WTC11 (cell line): Measurements from ENCODE around the gene TRIM62. TPM values are rescaled to one million over a fixed set of nuclear protein-coding genes. Genes with fewer than 3 reads are reported as not detected.

Experiments used
- ATAC-seq: fragments of 200-7000 bp; cut with Tn5 transposase; 2 replicates; pipeline ENCODE4 v1.10.0; 2021; ENCODE audit warnings: mild to moderate bottlenecking, moderate library complexity
- Bru-seq: library from RNA; stranded (reverse); fragments of 400-500 nt; gene quantifications from one replicate; lab custom pipeline; 2021; lab: Mats Ljungman, UMichigan
- CTCF ChIA-PET: fragments of 300-600 bp; sonication (Branson Sonifier 250); formaldehyde crosslinking; loops from one replicate; lab custom pipeline; 2021; ENCODE audit warnings: antibody characterized with exemption; lab: Charles Lee
- POLR2A ChIA-PET: fragments of 350-600 bp; sonication (Branson Sonifier 250); formaldehyde crosslinking; loops from one replicate; lab custom pipeline; 2021; ENCODE audit warnings: antibody characterized with exemption; lab: Charles Lee
- DNase-seq: peaks from one replicate; pipeline ENCODE4 v3.0.0; 2021; ENCODE audit warnings: low spot score
- H3K27ac Mint-ChIP-seq: 2 replicates; pipeline ENCODE4 v1.8.0; 2021; ENCODE audit warnings: mixed read lengths
- H3K27me3 Mint-ChIP-seq: 2 replicates; pipeline ENCODE4 v1.8.0; 2021; ENCODE audit warnings: low read depth, mild to moderate bottlenecking, moderate library complexity, mixed read lengths
- H3K36me3 Mint-ChIP-seq: 2 replicates; pipeline ENCODE4 v1.8.0; 2021; ENCODE audit warnings: mixed read lengths
- H3K4me1 Mint-ChIP-seq: 2 replicates; pipeline ENCODE4 v1.8.0; 2022; ENCODE audit warnings: mixed read lengths
- H3K4me3 Mint-ChIP-seq: 2 replicates; pipeline ENCODE4 v1.8.0; 2021; ENCODE audit warnings: mild to moderate bottlenecking, moderate library complexity, mixed read lengths
- H3K9me3 Mint-ChIP-seq: 2 replicates; pipeline ENCODE4 v1.8.0; 2021; ENCODE audit warnings: mixed read lengths
- ARID4B ChIP-seq: sonication (generic); formaldehyde crosslinking; IDR thresholded peaks from 2 replicates; pipeline ENCODE4 v1.8.0; 2023; ENCODE audit warnings: missing genetic modification reagents, mild to moderate bottlenecking, borderline replicate concordance
- JAZF1 ChIP-seq: fragments of 250-450 bp; sonication (Bioruptor Pico); IDR thresholded peaks from 2 replicates; pipeline ENCODE4 v1.9.0; 2021; ENCODE audit warnings: moderate library complexity, mild to moderate bottlenecking, inconsistent platforms
- MAX ChIP-seq: sonication (generic); formaldehyde crosslinking; IDR thresholded peaks from 2 replicates; pipeline ENCODE4 v1.8.0; 2022; ENCODE audit warnings: mild to moderate bottlenecking, missing genetic modification reagents
- NFE2L1 ChIP-seq: sonication (generic); formaldehyde crosslinking; IDR thresholded peaks from 2 replicates; pipeline ENCODE4 v1.8.1; 2023; ENCODE audit warnings: missing genetic modification reagents
- PRDM15 ChIP-seq: sonication (generic); formaldehyde crosslinking; IDR thresholded peaks from 2 replicates; pipeline ENCODE4 v1.8.0; 2022; ENCODE audit warnings: missing genetic modification reagents
- SP1 ChIP-seq: sonication (generic); formaldehyde crosslinking; conservative IDR thresholded peaks from 2 replicates; pipeline ENCODE4 v1.8.1; 2022; ENCODE audit warnings: missing genetic modification reagents
- STAT6 ChIP-seq: sonication (generic); formaldehyde crosslinking; conservative IDR thresholded peaks from 2 replicates; pipeline ENCODE4 v1.8.1; 2023; ENCODE audit warnings: mild to moderate bottlenecking, low read depth, missing genetic modification reagents, moderate library complexity
- USF2 ChIP-seq: sonication (generic); formaldehyde crosslinking; IDR thresholded peaks from 2 replicates; pipeline ENCODE4 v1.8.1; 2023; ENCODE audit warnings: mild to moderate bottlenecking, missing genetic modification reagents, moderate library complexity
- ZBTB43 ChIP-seq: sonication (generic); formaldehyde crosslinking; IDR thresholded peaks from 2 replicates; pipeline ENCODE4 v1.8.1; 2023; ENCODE audit warnings: mild to moderate bottlenecking, missing genetic modification reagents
- ZMAT4 ChIP-seq: fragments of 250-450 bp; sonication (Bioruptor Pico); IDR thresholded peaks from 2 replicates; pipeline ENCODE4 v1.9.0; 2021; ENCODE audit warnings: mild to moderate bottlenecking
- ZNF671 ChIP-seq: fragments of 250-450 bp; sonication (Bioruptor Pico); IDR thresholded peaks from 2 replicates; pipeline ENCODE4 v1.8.0; 2021; ENCODE audit warnings: mild to moderate bottlenecking
- long read RNA-seq, 3 experiments: library from RNA in 1 of 3; library from capped mRNA in 1 of 3; library from polyadenylated mRNA in 1 of 3; unstranded in 2 of 3; stranded (forward) in 1 of 3; transcript quantifications; one replicate each; pipeline ENCODE4 v2.0.0, GENCODE V29; 2021
- total RNA-seq: library from RNA; stranded (reverse); gene quantifications from 3 replicates; pipeline ENCODE4 v1.2.3, GENCODE V29; 2021

TRIM62 gene
- total RNA-seq (10.7 to 13.6 TPM (median 11.0 TPM) in 3 replicates), Bru-seq, nascent RNA (percentile 62 among the genes with signal in this experiment)
- long read RNA-seq, experiment 1, transcript TRIM62-201 (5 exons, 3,437 nt): major isoform, 59 of 82 reads
- long read RNA-seq, experiment 1, partial matches to known transcripts: 3 of 82 reads
- long read RNA-seq, experiment 1, other reads (novel, unspliced or antisense): 20 of 82 reads
- long read RNA-seq, experiment 2, transcript TRIM62-201 (5 exons, 3,437 nt): major isoform, 10 of 19 reads
- long read RNA-seq, experiment 2, partial matches to known transcripts: 1 of 19 reads
- long read RNA-seq, experiment 2, other reads (novel, unspliced or antisense): 8 of 19 reads
- long read RNA-seq, experiment 3, partial matches to known transcripts: 1 of 1 reads
- long read RNA-seq, experiment 3, other reads (novel, unspliced or antisense): 0 of 1 reads

GRCh38 chr1:33181921-33182341 lies at the start of gene TRIM62:
TRIM62 (minus strand) TSS chr1:33182043; CDS start chr1:33181432, 611 bp downstream.
- H3K36me3 Mint-ChIP-seq: no peaks in the 10 kb centered on the region
- H3K4me1 Mint-ChIP-seq: peaks cover 24% of the 10 kb centered on the region
- POLR2A ChIA-PET: interaction anchor here (0.6 to 2.2 kb wide), 7 partner anchors 9 to 73 kb away, joined by 3 to 16 read pairs (median 4); no protein-coding TSS in a partner anchor
- ATAC-seq (peak; percentile 60), DNase-seq (peak; percentile 77)
- peaks cover 8% of the 10 kb centered on the region for H3K27me3 Mint-ChIP-seq
- peak within 1 kb of the TSS; percentile 79 for H3K4me3 Mint-ChIP-seq
- H3K9me3 Mint-ChIP-seq: no peaks in the 10 kb centered on the region
- H3K27ac Mint-ChIP-seq: peak within 1 kb of the TSS; percentile 60; the same call in 1 of the 2 replicates
- CTCF ChIA-PET: interaction anchor here (0.6 to 3.4 kb wide), 23 partner anchors 9 to 661 kb away, joined by 3 to 33 read pairs (median 4); no protein-coding TSS in a partner anchor
- no peak for TF ChIP-seq JAZF1 (CRISPR knock-in tag)
- no peak for TF ChIP-seq MAX (CRISPR knock-in tag)
- TF ChIP-seq ZNF671 (CRISPR knock-in tag): no peak
- TF ChIP-seq NFE2L1 (CRISPR knock-in tag): no peak
- peak; percentile 35; the same call in 1 of the 2 replicates for TF ChIP-seq PRDM15
- no peak for TF ChIP-seq ZBTB43 (CRISPR knock-in tag)
- no peak for TF ChIP-seq STAT6 (CRISPR knock-in tag)
- no peak for TF ChIP-seq ZMAT4 (CRISPR knock-in tag)
- TF ChIP-seq SP1 (CRISPR knock-in tag): peak; percentile 96
- 0 out of 2 replicates have a peak, but pooled peaks have one; percentile 5 for TF ChIP-seq USF2
- TF ChIP-seq ARID4B (CRISPR knock-in tag): no peak
